Type B pancreatic cell (in vitro differentiated cells): Measurements from ENCODE around the gene HSFX4. TPM values are rescaled to one million over a fixed set of nuclear protein-coding genes. Genes with fewer than 3 reads are reported as not detected.
"Not testable (repeated sequence)": the region's sequence is repeated elsewhere in the genome, so short reads cannot be mapped to it uniquely, and the experiment has no call there.

Experiments used
- DNase-seq: peaks from one replicate; pipeline ENCODE4 v3.0.0; 2021; ENCODE audit warnings: mixed read lengths; ENCODE audit not compliant: unreplicated experiment; ENCODE audit errors: extremely low spot score
- H3K27ac Mint-ChIP-seq: 2 replicates; pipeline ENCODE4 v1.8.0; 2021; ENCODE audit warnings: mild to moderate bottlenecking, mixed read lengths
- H3K27me3 Mint-ChIP-seq: 2 replicates; pipeline ENCODE4 v1.8.0; 2021; ENCODE audit warnings: mixed read lengths
- H3K36me3 Mint-ChIP-seq: 2 replicates; pipeline ENCODE4 v1.8.0; 2021; ENCODE audit warnings: mixed read lengths
- H3K4me1 Mint-ChIP-seq: one replicate; pipeline ENCODE4 v1.8.0; 2021; ENCODE audit warnings: mixed read lengths; ENCODE audit not compliant: unreplicated experiment
- H3K4me3 Mint-ChIP-seq: 2 replicates; pipeline ENCODE4 v1.8.0; 2021; ENCODE audit warnings: mild to moderate bottlenecking, mixed read lengths
- H3K9me3 Mint-ChIP-seq: 2 replicates; pipeline ENCODE4 v1.8.0; 2021; ENCODE audit warnings: mixed read lengths
- CTCF ChIP-seq: fragments of 200-600 bp; sonication (generic); conservative IDR thresholded peaks from 2 replicates; pipeline ENCODE4 v1.5.0; 2021; ENCODE audit warnings: antibody characterized with exemption, mild to moderate bottlenecking
- total RNA-seq: library from RNA; stranded (reverse); gene quantifications from 2 replicates; pipeline ENCODE4 v1.2.1, GENCODE V29; 2021; ENCODE audit warnings: low replicate concordance

HSFX4 gene
- total RNA-seq, 1 donor from 2014 or later, result not detected

GRCh38 chrX:149931355-149931754 is 2.0 kb downstream of the HSFX4 start:
- DNase-seq, H3K4me1 Mint-ChIP-seq, H3K36me3 Mint-ChIP-seq, H3K27me3 Mint-ChIP-seq, H3K4me3 Mint-ChIP-seq, H3K27ac Mint-ChIP-seq, H3K9me3 Mint-ChIP-seq: not testable (repeated sequence)

GRCh38 chrX:149932150-149932549 is 2.8 kb downstream of the HSFX4 start:
- DNase-seq, H3K4me3 Mint-ChIP-seq, H3K36me3 Mint-ChIP-seq, H3K4me1 Mint-ChIP-seq, H3K9me3 Mint-ChIP-seq, H3K27me3 Mint-ChIP-seq: not testable (repeated sequence)
- H3K27ac Mint-ChIP-seq, result peak overlapping the region; percentile 65

DNA sequence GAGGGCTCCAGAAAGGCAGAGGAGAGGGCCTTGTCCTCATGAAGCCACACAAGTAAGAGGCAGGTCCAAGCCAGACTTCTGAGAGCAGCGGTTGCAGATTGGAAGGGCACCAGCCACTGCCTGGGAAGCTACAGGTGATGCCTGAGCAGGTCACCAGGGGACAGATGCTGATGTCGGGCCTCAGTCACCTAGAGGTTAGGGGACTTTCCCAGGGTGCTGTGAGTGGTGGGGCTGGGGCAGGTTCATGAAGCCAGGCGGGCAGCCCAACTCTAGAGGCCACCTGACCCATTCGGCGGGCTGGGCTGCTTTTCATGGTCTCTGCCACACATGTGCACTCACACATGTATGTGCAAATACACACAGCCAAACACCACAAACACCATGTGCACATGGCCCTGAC is 3.6 kb downstream of the HSFX4 start:
- not testable (repeated sequence) for H3K4me3 Mint-ChIP-seq, H3K9me3 Mint-ChIP-seq, H3K36me3 Mint-ChIP-seq, H3K4me1 Mint-ChIP-seq, DNase-seq, H3K27ac Mint-ChIP-seq, H3K27me3 Mint-ChIP-seq

DNA sequence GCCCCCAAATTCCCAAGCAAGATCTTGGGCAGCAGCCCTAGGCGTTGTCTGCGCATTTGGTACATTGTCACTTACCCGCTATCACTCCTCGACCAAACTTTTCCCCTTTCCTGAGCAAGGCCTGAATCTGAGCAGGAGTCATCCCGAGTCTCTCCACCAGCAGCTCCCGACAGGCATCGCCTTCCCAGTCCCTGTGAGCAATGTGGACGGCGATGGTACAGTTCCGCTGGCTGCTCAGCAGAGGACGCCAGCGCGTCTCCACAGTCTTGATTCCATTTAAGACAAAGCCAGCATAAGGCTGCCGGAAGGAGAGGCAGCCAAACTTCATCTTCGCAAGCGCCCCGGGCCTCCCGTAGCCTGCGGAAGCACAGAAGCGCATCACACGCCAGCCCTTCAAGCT is 4.2 kb downstream of the HSFX4 start:
- not testable (repeated sequence) for H3K9me3 Mint-ChIP-seq, H3K4me1 Mint-ChIP-seq, H3K27ac Mint-ChIP-seq, H3K27me3 Mint-ChIP-seq, DNase-seq, H3K36me3 Mint-ChIP-seq, H3K4me3 Mint-ChIP-seq

DNA sequence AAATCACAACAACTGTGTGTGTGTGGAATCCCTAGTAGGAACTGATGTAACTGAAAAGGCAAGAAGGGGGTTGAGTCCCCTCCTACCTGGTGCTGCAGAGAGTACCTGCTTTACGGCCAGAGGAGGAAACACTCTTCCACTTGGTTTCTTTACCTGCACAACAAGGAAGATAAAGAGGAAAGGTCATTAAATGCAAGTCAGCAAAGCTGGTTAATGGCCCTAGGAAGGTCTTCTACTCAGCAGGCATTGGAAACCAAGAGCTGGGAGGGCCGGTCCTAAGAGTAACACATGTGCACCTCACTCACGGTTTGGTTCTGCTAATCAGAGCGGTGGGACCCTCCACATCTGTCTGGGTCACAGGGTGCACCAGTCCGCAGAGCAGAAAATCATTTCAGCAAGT is 8.0 kb downstream of the HSFX4 start:
- not testable (repeated sequence) for H3K36me3 Mint-ChIP-seq, H3K27me3 Mint-ChIP-seq, H3K9me3 Mint-ChIP-seq, DNase-seq, H3K4me1 Mint-ChIP-seq
- peak overlapping the region; percentile 87 for H3K27ac Mint-ChIP-seq
- peak overlapping the region; percentile 94 for H3K4me3 Mint-ChIP-seq

DNA sequence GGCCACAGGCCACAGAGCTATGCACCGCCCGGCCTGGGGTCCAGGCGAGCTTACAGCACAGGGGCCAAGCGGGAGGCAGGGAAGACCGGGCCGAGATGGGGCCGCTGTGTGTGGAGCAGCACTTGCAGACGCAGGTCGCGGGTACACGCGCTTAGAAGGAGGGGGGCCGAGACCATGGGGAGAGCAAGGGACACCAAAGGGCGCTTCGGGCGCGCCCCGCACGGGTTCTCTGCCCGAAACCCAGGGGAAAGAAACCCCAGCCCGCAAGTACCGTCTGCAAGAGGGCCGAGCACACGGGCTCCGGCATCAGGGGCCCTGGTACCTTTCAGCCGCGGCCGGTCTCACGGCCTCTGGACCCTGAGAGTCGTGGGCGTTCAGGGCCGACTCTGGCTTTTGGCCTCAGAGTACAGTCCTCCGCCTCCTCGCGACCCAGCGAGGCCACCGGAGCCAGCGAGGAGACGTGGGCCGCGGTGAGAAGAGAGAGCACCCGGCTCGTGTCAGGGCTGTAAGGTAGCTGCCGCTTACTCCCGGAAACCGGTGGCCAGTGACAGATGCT is 8.6 kb downstream of the HSFX4 start:
- Mint-ChIP-seq H3K4me1 (no peaks in the 10 kb centered on the region), H3K36me3 (no peaks in the 10 kb centered on the region), H3K4me3 (peak overlapping the region; percentile 94), H3K27ac (peak overlapping the region; percentile 99), H3K9me3 (no peaks in the 10 kb centered on the region), H3K27me3 (no peaks in the 10 kb centered on the region)
- TF ChIP-seq CTCF, result no peak
- DNase-seq, result no peak

- Mint-ChIP-seq H3K27ac (peak within 1 kb of the TSS; percentile 99), H3K4me1 (no peaks in the 10 kb centered on the region)
- TF ChIP-seq CTCF, result peak; percentile 65
These were observed 9.1 kb downstream of the HSFX4 start, which contains the start of gene EOLA2 for GRCh38 chrX:149938427-149938880. Gene EOLA2 (minus strand): TSS chrX:149938491. CDS start chrX:149933874, 4,617 bp downstream.

GRCh38 chrX:149938881-149939654 is 9.7 kb downstream of the HSFX4 start:
- Mint-ChIP-seq H3K4me3 (peak overlapping the region; percentile 45), H3K9me3 (no peaks in the 10 kb centered on the region), H3K4me1 (no peaks in the 10 kb centered on the region), H3K27ac (peak overlapping the region; percentile 99), H3K27me3 (no peaks in the 10 kb centered on the region), H3K36me3 (no peaks in the 10 kb centered on the region)
- DNase-seq, result peak; percentile 91
- TF ChIP-seq CTCF, result no peak

More at GRCh38 chrX:149938427-149938880, 9.1 kb downstream of the HSFX4 start, which contains the start of gene EOLA2:
- H3K27me3 Mint-ChIP-seq, result no peaks in the 10 kb centered on the region
- H3K4me3 Mint-ChIP-seq, result peak within 1 kb of the TSS; percentile 94
- no peaks in the 10 kb centered on the region for H3K9me3 Mint-ChIP-seq
- H3K36me3 Mint-ChIP-seq, result no peaks in the 10 kb centered on the region
- peak; percentile 90 for DNase-seq
